A549 (cell line): ENCODE data around the gene CD48.

Experiments used
- CHD2 ChIP-seq: fragments of 150-350 bp; IDR thresholded peaks from 2 replicates; pipeline ENCODE4 v1.6.1; 2014; ENCODE audit warnings: low read length; ENCODE audit not compliant: partially characterized antibody
- ESRRA ChIP-seq: fragments of 150-350 bp; IDR thresholded peaks from 2 replicates; pipeline ENCODE4 v1.6.1; 2014; ENCODE audit warnings: mild to moderate bottlenecking, low read length, borderline replicate concordance
- JUN ChIP-seq, 2 experiments: fragments of >200 bp; sonication (Bioruptor Twin); formaldehyde crosslinking; IDR thresholded peaks; 2 replicates in 1 of 2; 3 replicates in 1 of 2; pipeline ENCODE4 v1.6.1; 2016 to 2017
- JUNB ChIP-seq: fragments of >200 bp; sonication (Bioruptor Twin); formaldehyde crosslinking; IDR thresholded peaks from 2 replicates; pipeline ENCODE4 v1.6.1; 2016
- MAFK ChIP-seq: fragments of 450-650 bp; IDR thresholded peaks from 2 replicates; pipeline ENCODE4 v1.6.1; 2014; ENCODE audit not compliant: partially characterized antibody
- POLR2A ChIP-seq: IDR thresholded peaks from 2 replicates; pipeline ENCODE4 v1.6.1; 2012; ENCODE audit warnings: mild to moderate bottlenecking, low read length
- REST ChIP-seq: fragments of 200-600 bp; sonication (generic); IDR thresholded peaks from 2 replicates; pipeline ENCODE4 v1.6.1; 2016; ENCODE audit warnings: antibody characterized with exemption, mild to moderate bottlenecking, moderate library complexity
- RFX5 ChIP-seq: fragments of 450-650 bp; IDR thresholded peaks from 2 replicates; pipeline ENCODE4 v1.7.1; 2014; ENCODE audit warnings: antibody characterized with exemption, mild to moderate bottlenecking, moderate library complexity
- ZFP36 ChIP-seq: fragments of 450-650 bp; IDR thresholded peaks from 2 replicates; pipeline ENCODE4 v1.6.1; 2014; ENCODE audit warnings: borderline replicate concordance; ENCODE audit not compliant: partially characterized antibody
- ZSCAN20 ChIP-seq: fragments of 250-450 bp; sonication (Bioruptor Pico); IDR thresholded peaks from 2 replicates; pipeline ENCODE4 v1.8.0; 2022; ENCODE audit warnings: mild to moderate bottlenecking, moderate library complexity
- TF ChIP-seq, protein P1 (sequence below): fragments of >200 bp; sonication (Bioruptor Twin); formaldehyde crosslinking; IDR thresholded peaks from 3 replicates; pipeline ENCODE4 v1.5.1; 2016

DNA sequence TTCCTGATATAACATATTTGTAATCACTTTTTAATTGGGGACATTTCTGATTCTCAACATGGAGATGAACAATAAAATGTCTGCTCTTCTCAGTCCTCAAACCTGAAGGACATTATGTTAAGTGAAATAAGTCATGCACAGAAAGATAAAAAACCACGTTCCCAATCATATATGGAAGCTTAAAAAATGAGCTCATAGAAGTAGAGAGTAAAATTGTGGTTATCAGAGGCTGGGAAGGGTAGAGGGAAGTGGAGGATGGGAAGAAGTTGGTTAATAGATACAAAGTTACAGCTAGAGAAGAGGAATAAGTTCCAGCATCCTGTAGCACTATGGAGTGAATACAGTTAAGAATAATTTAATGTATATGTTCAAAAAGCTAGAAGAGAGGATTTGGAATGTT, 1.5 kb upstream of the CD48 start:
- TF ChIP-seq, protein P1, sequence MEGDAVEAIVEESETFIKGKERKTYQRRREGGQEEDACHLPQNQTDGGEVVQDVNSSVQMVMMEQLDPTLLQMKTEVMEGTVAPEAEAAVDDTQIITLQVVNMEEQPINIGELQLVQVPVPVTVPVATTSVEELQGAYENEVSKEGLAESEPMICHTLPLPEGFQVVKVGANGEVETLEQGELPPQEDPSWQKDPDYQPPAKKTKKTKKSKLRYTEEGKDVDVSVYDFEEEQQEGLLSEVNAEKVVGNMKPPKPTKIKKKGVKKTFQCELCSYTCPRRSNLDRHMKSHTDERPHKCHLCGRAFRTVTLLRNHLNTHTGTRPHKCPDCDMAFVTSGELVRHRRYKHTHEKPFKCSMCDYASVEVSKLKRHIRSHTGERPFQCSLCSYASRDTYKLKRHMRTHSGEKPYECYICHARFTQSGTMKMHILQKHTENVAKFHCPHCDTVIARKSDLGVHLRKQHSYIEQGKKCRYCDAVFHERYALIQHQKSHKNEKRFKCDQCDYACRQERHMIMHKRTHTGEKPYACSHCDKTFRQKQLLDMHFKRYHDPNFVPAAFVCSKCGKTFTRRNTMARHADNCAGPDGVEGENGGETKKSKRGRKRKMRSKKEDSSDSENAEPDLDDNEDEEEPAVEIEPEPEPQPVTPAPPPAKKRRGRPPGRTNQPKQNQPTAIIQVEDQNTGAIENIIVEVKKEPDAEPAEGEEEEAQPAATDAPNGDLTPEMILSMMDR = no peak
- TF ChIP-seq ZSCAN20 (CRISPR knock-in tag) = no peak
- no peak for TF ChIP-seq ZFP36
- no peak for TF ChIP-seq REST
- TF ChIP-seq RFX5 = no peak
- TF ChIP-seq JUNB = no peak
- no peak for TF ChIP-seq MAFK
- no peak for TF ChIP-seq POLR2A
- no peak for TF ChIP-seq JUN (IDR thresholded peaks at IDR 0.05)
- no peak for TF ChIP-seq ESRRA
- TF ChIP-seq CHD2 = no peak
